GM18499 (cell line): ENCODE measurements around the gene SPTB.
A peak's percentile ranks its signal among the peaks of the same experiment; 100 is the strongest.
"Not testable (repeated sequence)": the region's sequence is repeated elsewhere in the genome, so short reads cannot be mapped to it uniquely, and the experiment has no call there.

Source experiments
- ATAC-seq: cut with Tn5 transposase; IDR thresholded peaks from one replicate; pipeline ENCODE4 v1.9.1; 2021; ENCODE audit warnings: moderate number of reproducible peaks; ENCODE audit not compliant: insufficient read depth, unreplicated experiment

SPTB gene

DNA sequence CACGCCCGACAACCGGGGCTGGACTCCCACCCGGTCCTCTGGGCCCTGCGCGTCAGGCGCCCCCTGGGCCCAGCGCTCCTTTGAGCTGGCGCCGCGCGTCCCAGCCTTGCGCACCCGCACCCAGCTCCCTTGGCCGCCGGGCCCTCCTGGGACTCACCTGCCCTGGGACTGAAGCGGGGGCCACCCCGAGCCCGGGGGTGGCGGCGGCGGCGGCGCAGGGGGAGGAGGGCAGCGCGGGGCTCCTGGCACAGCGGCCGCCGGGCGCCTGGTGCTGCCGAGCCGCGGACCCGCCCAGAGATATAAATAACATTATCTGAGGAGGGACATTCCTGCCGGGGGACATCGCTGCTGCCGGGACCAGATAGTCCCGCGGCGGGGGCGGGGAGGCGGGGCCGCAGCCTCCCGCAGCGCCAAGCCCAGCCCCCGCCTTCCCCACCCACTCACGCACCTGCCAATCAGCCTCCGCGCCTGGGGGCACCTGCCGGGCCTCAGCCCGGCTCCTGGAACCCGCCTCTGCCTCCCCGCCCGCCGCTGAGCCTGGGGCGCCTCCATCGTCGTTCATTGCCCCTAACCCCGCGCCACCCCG, at the start of gene SPTB:
Gene SPTB (minus strand): TSS at position 273 of the 586 bp plus-strand sequence. CDS start 56,813 bp downstream, outside the sequence.
- ATAC-seq: no peak

DNA sequence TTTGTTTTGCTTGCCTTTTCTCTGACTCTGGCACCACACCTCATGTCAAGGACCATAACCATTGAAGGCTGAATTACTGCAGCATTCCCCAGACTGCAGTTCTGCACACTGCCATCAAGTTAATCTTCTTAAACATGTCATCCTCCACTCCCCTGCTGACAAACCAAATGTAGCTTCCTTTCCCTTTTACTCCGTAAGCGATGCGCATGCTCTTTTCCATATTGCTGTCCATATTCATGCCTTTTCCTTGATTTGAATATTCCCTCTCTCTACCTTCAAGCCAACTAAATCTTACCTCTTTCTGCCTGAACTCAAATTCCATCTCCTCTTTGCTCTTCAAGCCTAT, 49.3 kb upstream of the SPTB start:
- ATAC-seq: no peak

DNA sequence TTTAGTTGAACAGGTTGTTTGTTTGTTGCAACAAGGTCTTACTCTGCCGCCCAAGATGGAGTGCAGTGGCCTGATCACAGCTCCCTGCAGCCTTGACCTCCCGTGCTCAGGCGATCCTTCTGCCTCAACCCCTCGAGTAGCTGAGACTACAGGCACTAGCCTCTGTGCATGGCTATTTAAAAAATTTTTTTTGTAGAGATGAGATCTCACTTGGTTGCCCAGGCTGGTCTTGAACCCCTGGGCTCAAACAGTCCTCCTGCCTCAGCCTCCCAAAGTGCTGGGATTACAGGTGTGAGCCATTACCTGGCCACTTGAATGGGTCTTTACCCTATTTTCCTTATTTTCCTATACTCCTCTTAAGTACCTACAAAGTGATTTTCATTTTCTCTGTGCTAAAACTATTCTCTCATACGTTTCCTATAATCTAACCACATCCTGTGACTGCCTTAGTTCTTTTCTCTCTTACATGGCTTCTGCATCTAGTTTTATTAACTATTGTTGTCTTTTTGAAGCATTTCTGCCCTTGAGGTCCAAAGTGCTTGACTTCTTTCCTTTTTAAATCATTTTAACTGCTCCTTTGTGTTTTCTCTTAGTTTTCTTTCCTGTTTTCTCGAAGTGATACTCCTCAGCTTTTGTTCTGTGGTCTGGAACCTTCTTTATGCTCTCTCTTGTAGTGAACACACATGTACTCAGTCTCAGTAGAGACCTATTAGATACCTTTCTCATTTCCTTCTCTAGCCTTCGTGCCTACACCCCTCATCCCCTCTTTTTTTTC, 48.7 kb upstream of the SPTB start:
- peak; percentile 72 for ATAC-seq

DNA sequence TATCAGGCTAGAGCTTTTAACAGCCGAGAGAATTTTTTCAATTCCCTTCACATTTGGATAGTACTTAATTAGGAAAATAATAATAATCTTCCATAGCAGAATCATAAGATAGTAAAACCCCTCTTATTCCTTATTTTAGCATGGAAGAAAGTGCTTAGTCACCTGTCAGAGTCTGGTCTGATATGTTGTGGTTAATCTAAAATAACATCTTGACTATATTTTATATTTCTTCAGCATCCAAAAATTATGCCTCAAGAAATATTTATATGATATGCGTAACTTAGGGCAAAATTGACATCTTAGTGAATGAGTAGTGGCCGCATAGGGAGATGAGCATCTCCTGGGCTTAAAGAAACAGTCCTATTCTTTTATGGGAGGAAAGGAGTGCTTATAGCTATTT, 47.3 kb upstream of the SPTB start:
- ATAC-seq: no peak

DNA sequence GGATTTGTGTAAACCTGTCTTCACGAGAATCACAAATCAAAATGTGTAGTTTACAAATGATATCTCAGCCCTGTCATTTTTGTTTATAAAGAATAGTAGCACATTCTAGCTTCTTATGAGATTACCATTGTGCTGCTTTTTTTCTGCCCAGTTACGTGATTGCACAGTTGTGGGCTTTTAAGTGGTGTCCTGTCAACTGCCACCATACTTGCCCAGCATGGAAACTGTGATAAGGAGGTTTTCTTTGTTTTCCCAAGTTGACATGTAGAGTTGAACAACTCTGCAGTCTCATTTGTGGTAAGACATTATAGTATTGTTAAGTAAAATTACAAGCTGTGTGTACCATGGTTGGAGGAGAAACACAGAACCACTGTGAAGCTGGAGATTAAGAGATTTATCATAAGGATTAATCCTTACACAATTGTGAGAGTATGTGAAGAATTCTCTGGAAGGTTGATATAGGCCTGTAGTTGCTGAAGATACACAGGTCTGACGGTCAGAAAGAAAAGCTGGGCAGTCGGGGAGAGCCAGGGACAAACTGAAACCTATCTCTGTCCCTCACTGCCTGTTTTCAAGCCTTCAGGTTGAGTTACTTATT, 46.8 kb upstream of the SPTB start:
- no peak for ATAC-seq

- no peak for ATAC-seq
Observed at GRCh38 chr14:64923015-64923414, 43.3 kb upstream of the SPTB start.

DNA sequence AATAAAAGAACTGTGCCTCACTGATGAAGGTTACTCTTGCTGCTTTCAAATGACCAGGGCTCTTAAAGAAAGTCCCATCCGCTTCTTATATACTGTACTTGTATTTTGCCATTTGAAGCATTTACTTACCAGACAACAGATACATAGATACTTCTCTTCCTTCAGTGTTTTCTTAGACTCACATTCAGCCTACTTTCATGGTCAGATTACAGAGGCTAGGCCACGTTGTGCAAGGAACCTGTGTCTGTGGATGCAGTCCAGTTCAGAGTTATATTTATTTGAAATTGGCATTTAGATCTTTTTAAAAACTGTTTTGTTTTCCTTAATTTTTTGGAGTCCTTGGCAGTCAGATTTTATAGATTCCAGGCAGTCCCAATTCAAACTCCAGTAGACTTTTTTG, 40.8 kb upstream of the SPTB start:
- ATAC-seq: no peak

- ATAC-seq: no peak
Observed at GRCh38 chr14:64919618-64920017, 39.9 kb upstream of the SPTB start.

DNA sequence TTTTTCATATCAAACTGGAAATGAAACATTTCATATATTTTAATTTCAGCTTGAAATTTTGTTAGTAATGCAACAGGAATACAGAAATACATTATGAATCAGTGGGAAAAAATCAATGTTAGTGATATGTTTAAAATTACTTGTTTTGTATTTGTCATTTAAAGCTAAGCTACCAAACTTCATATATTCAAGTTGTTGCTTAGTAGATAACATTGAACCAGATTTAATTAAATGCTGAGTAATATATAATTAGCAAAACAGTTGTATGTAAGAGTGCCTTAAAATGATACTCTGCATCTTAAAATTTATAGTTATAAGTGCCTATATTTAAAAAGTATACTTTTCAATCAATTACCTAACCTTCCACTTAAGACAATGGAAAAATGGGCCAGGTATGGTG, 39.5 kb upstream of the SPTB start:
- no peak for ATAC-seq

- no peak for ATAC-seq
Observed at GRCh38 chr14:64918216-64918615, 38.5 kb upstream of the SPTB start.

GRCh38 chr14:64915797-64916196, 36.1 kb upstream of the SPTB start:
- no peak for ATAC-seq

DNA sequence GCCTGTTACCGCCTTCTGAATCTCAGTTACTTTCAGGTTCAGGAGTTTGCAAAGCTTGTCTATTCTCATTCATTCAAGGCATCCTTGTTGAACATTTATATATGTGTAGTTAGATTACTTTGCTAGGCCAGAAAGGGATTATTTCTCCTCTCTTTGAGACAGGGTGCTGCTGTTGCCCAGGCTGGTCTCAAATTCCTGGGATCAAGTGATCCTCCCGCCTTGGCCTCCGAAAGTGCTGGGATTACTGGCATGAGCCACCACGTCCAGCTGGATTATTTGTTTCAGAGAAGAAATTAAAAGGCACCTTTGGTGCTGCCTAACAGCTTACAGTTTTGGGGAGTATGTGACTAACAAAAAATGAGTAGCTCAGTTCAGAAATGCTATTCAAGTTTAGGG, 35.3 kb upstream of the SPTB start:
- no peak for ATAC-seq

DNA sequence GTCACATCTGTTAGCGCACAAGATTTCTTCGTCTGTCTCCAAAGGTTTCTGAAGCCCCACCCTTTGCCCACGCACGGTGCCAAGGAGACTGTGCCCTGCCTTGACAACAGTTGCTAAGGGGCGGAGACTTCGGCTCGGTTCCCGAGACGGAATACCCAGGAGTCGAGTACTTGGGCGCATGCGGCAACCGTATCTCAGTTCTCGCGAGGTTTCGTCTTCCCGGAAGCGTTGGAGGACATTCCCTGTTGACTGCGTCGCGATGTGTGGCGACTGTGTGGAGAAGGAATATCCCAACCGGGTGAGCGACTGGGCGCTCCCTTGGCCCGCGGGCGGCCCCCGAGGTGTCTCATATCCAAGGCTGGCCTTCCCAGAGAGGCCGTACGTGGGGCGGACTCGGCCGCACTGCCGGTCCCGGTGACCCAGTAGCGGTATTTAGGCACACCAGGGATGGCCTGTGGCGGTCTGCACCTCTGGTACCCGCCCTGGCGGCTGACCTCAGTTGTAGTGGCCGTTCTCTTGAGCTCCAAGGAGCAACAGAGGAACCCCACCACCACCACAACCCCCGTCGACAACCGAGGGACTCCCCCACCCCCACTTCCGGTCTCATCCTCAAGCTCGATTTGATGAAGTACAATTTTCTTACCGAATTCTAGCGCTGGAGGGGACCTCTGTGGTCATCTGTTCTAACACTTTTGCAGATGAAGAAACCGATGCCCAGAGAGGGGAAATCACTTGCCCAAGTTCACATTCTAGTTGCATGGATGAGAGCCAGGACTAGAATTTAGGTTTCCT, 34.7 kb upstream of the SPTB start, which contains the start of gene CHURC1:
Gene CHURC1 (plus strand): TSS at position 219 of the 792 bp plus-strand sequence. CDS start 41 bp downstream, at position 260.
- peak; percentile 80 for ATAC-seq

GRCh38 chr14:64913477-64913876, 33.8 kb upstream of the SPTB start:
- ATAC-seq: not testable (repeated sequence)

- ATAC-seq: no peak
Observed at GRCh38 chr14:64912261-64912660, 32.6 kb upstream of the SPTB start.

DNA sequence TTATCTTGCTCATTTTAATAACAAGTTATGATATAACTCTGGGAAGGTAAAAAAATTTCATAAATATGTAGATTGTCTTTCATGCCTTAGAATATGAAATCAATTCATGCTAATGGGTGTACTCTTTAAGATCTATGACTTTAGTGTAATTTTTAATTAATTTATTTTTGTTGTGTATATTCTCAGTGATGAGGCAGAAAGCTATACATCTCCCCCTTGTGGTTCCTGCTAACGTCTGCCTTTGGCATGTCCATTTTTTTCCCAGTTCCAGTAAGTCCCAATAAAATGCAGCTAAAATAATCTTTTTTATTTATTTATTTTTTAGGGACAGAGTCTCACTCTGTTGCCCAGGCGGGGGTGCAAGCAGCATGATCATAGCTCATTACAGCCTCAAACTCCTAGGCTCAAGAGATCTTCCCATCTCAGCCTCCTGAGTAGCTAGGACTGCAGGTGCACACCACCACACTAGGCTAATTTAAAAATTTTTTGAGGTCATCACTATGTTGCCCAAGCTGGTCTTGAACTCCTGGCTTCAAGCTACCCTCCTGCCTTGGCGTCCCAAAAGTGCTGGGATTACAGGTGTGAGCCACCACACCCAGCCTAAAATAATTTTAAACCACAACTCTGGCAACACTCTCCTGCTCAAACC, 31.3 kb upstream of the SPTB start:
- no peak for ATAC-seq

DNA sequence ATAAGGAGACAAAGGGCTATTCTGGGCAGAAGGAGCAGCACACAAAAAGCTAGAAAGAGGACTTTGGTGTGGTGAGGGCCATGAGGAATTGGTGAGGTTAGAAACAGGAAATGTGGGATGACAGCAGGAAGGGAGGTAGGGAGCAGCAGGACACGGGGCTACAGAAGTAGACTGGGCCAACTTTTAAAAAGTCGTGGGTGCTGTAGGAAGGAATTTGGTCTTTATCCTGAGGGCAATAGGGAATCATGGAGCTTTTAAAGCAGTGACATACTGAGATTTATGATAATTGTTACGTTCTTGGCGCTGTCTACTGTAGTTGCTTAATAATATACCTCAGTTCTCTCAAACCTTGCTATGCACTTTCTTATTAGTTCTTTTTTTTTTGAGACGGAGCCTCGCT, 26.3 kb upstream of the SPTB start:
- ATAC-seq: no peak

DNA sequence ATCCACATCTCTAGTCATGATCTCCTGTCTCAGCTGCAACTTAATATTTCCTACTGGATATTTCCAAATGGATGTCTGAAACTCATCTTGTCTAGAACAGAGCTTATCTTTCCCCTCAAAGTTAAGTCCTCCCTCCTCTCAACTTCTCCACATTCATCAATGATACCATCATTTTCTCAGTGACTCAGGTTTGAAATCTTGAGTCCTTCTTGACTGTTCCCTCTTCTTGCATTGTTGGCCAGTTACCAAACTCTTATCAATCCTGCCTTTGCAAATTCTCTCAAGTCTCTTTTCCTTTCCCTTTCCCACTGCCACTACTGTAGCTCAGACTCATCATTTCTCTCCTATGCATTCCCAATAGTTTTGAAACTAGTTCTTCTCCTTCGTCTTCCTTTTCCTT, 20.3 kb upstream of the SPTB start:
- no peak for ATAC-seq

- no peak for ATAC-seq
Observed at GRCh38 chr14:64891839-64892375, 12.2 kb upstream of the SPTB start.

- ATAC-seq: no peak
Observed at GRCh38 chr14:64891173-64891838, 11.6 kb upstream of the SPTB start.
